HepG2 (cell line): ENCODE data around the gene HSPB3. TPM values are rescaled to one million over a fixed set of nuclear protein-coding genes. Genes with fewer than 3 reads are reported as not detected.

Source experiments
- ATAC-seq: fragments of 200-7000 bp; cut with Tn5 transposase; 3 replicates; pipeline ENCODE4 v1.9.1; 2020; ENCODE audit warnings: mild to moderate bottlenecking, moderate library complexity
- BruUV-seq: library from RNA; stranded (reverse); fragments of 400-500 nt; replicated peaks from 2 replicates; lab custom pipeline; 2021; lab: Mats Ljungman, UMichigan
- CTCF ChIA-PET: fragments of 300-600 bp; formaldehyde crosslinking; extraction: SDS; loops from one replicate; lab custom pipeline; 2021; ENCODE audit warnings: low total read pairs, inconsistent platforms, low intra/inter-chr PET ratio; lab: Yijun Ruan, JAX
- POLR2A ChIA-PET: fragments of 350-600 bp; sonication (Branson Sonifier 250); formaldehyde crosslinking; loops from one replicate; lab custom pipeline; 2020; ENCODE audit warnings: antibody characterized with exemption, inconsistent platforms; lab: Yijun Ruan, JAX
- DNase-seq: peaks from one replicate; pipeline ENCODE4 v3.0.0-alpha.2; 2015; ENCODE audit warnings: low spot score
- FAIRE-seq: peaks from 3 replicates; lab custom pipeline; 2011; peaks lifted over from hg19 to GRCh38; lab: Jason Lieb, UNC
- H2AFZ ChIP-seq: one replicate; pipeline ENCODE4 v1.6.1; 2011; ENCODE audit warnings: low read length, inconsistent platforms
- H3K27ac ChIP-seq: fragments of 300-600 bp; 3 replicates; pipeline ENCODE4 v1.8.0; 2011; ENCODE audit warnings: mixed run types, mild to moderate bottlenecking, mixed read lengths, low read length, inconsistent platforms; ENCODE audit not compliant: insufficient read depth; ENCODE audit errors: extremely low read length
- H3K27me3 ChIP-seq, 2 experiments: fragments of 200-600 bp in 1 of 2; 2 replicates in 1 of 2; 3 replicates in 1 of 2; pipeline versions ENCODE4 v1.6.0 to v1.8.0; 2011; ENCODE audit warnings: low read length in 2 of 2, mild to moderate bottlenecking in 2 of 2, moderate library complexity in 2 of 2, inconsistent platforms in 1 of 2; ENCODE audit not compliant: insufficient read depth in 2 of 2, control insufficient read depth in 1 of 2
- H3K36me3 ChIP-seq, 2 experiments: fragments of 200-600 bp in 1 of 2; replicated peaks in 1 of 2; 2 replicates in 1 of 2; 3 replicates in 1 of 2; pipeline versions ENCODE4 v1.5.1 to v1.8.0; 2011; ENCODE audit warnings: low read length in 2 of 2, inconsistent platforms in 1 of 2; ENCODE audit not compliant: insufficient read depth in 2 of 2, control insufficient read depth in 1 of 2
- H3K4me1 ChIP-seq: 2 replicates; pipeline ENCODE4 v1.5.1; 2012; ENCODE audit warnings: low read length, inconsistent platforms; ENCODE audit not compliant: insufficient read depth
- H3K4me2 ChIP-seq: 2 replicates; pipeline ENCODE4 v1.6.0; 2011; ENCODE audit warnings: low read depth, low read length, inconsistent platforms
- H3K4me3 ChIP-seq, 3 experiments: fragments of 200-600 bp in 1 of 3; sonication (generic), shearing (Covaris generic) in 1 of 3; replicated peaks in 1 of 3; 2 replicates each; pipeline ENCODE4 v1.5.1; 2011 to 2016; ENCODE audit warnings: low read length in 3 of 3, inconsistent platforms in 2 of 3, low read depth in 2 of 3, mild to moderate bottlenecking in 2 of 3, control low read depth in 1 of 3, mixed read lengths in 1 of 3; ENCODE audit not compliant: insufficient read depth in 1 of 3
- H3K79me2 ChIP-seq: one replicate; pipeline ENCODE4 v1.6.1; 2011; ENCODE audit warnings: low read length, inconsistent platforms; ENCODE audit not compliant: insufficient read depth
- H3K9ac ChIP-seq: 2 replicates; pipeline ENCODE4 v1.6.0; 2011; ENCODE audit warnings: mild to moderate bottlenecking, low read depth, low read length, inconsistent platforms; ENCODE audit not compliant: insufficient read depth
- H3K9me3 ChIP-seq: 2 replicates; pipeline ENCODE4 v1.5.1; 2012; ENCODE audit warnings: mild to moderate bottlenecking, low read length
- H4K20me1 ChIP-seq: 2 replicates; pipeline ENCODE4 v1.6.0; 2011; ENCODE audit warnings: inconsistent platforms, mild to moderate bottlenecking, low read length, moderate library complexity; ENCODE audit not compliant: insufficient read depth
- FOXM1 ChIP-seq: sonication (generic); formaldehyde crosslinking; IDR thresholded peaks from 2 replicates; pipeline ENCODE4 v1.5.0; 2020; ENCODE audit warnings: missing genetic modification reagents
- IKZF1 ChIP-seq: fragments of 450-650 bp; IDR thresholded peaks from 2 replicates; pipeline ENCODE4 v1.7.1; 2016
- STAG1 ChIP-seq: sonication (generic); formaldehyde crosslinking; IDR thresholded peaks from 2 replicates; pipeline ENCODE4 v1.4.0; 2020; ENCODE audit warnings: missing genetic modification reagents
- STAT5B ChIP-seq: sonication (generic); formaldehyde crosslinking; IDR thresholded peaks from 2 replicates; pipeline ENCODE4 v1.4.0; 2020; ENCODE audit warnings: missing genetic modification reagents
- ZBTB3 ChIP-seq: sonication (generic); formaldehyde crosslinking; IDR thresholded peaks from 2 replicates; pipeline ENCODE4 v1.4.0; 2020; ENCODE audit warnings: low read depth, mild to moderate bottlenecking, moderate library complexity, missing genetic modification reagents, borderline replicate concordance
- ZNF770 ChIP-seq: sonication (generic); formaldehyde crosslinking; IDR thresholded peaks from 2 replicates; pipeline ENCODE4 v1.5.0; 2020; ENCODE audit warnings: mild to moderate bottlenecking, missing genetic modification reagents
- WGBS: methylation state at CpG from one replicate; pipeline ENCODE4 v1.1.6; 2017; ENCODE audit warnings: low lambda C conversion rate; 5-methylcytosine and 5-hydroxymethylcytosine counted together
- in situ Hi-C: cut with HindIII; loops from 2 replicates; pipeline ENCODE4 v1.10.0; 2017; ENCODE audit warnings: low pct_unique_long_range_greater_than_20kb; ENCODE audit not compliant: extremely low pct_ligation_motif_present
- intact Hi-C: fragments of 100-400 bp; cut with micrococcal nuclease; formaldehyde crosslinking; loops from one replicate; pipeline ENCODE4 v1.10.0; 2022; ENCODE audit not compliant: unreplicated experiment
- polyA plus RNA-seq, 8 experiments: library from polyadenylated mRNA; depleted of rRNA in 3 of 8; stranded (reverse) in 7 of 8; unstranded in 1 of 8; fragments of >200 nt; fragmentation: Illumina TruSeq in 4 of 8; extraction: Trizol in 4 of 8; gene quantifications; 2 replicates each; pipeline versions ENCODE4 v1.2.1 to v1.2.3, GENCODE V29; 2011 to 2016; ENCODE audit warnings: low read depth in 4 of 8, missing spikeins in 1 of 8, mixed read lengths in 1 of 8; ENCODE audit not compliant: insufficient read depth in 1 of 8
- total RNA-seq, 5 experiments: library from RNA; depleted of rRNA; stranded (reverse); fragments of >200 nt; fragmentation: Illumina TruSeq; extraction: Trizol; gene quantifications; 2 replicates each; pipeline ENCODE4 v1.2.3, GENCODE V29; 2016; ENCODE audit warnings: low read depth in 1 of 5
- TF ChIP-seq, protein P1 (sequence below): sonication (generic); formaldehyde crosslinking; IDR thresholded peaks from 2 replicates; pipeline ENCODE4 v1.4.0; 2020; ENCODE audit warnings: mild to moderate bottlenecking, missing genetic modification reagents, borderline replicate concordance
- TF ChIP-seq, protein P2 (sequence below): sonication (generic); formaldehyde crosslinking; IDR thresholded peaks from 2 replicates; pipeline ENCODE4 v1.4.0; 2020; ENCODE audit warnings: missing genetic modification reagents, mild to moderate bottlenecking, borderline replicate concordance
- TF ChIP-seq, protein P3 (sequence below): sonication (generic); formaldehyde crosslinking; IDR thresholded peaks from 2 replicates; pipeline ENCODE4 v1.4.0; 2020; ENCODE audit warnings: mild to moderate bottlenecking, missing genetic modification reagents

The HSPB3 gene
- total and polyA plus RNA-seq, 2 of the 13 experiments (the other 11 are each of a cell fraction or from before 2014, with no cell fraction given) = not detected

- TF ChIP-seq, protein P1, sequence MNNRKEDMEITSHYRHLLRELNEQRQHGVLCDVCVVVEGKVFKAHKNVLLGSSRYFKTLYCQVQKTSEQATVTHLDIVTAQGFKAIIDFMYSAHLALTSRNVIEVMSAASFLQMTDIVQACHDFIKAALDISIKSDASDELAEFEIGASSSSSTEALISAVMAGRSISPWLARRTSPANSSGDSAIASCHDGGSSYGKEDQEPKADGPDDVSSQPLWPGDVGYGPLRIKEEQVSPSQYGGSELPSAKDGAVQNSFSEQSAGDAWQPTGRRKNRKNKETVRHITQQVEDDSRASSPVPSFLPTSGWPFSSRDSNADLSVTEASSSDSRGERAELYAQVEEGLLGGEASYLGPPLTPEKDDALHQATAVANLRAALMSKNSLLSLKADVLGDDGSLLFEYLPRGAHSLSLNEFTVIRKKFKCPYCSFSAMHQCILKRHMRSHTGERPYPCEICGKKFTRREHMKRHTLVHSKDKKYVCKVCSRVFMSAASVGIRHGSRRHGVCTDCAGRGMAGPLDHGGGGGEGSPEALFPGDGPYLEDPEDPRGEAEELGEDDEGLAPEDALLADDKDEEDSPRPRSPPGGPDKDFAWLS (CRISPR knock-in tag) = no peak
- no peak for TF ChIP-seq ZBTB3 (CRISPR knock-in tag)
- no peak for TF ChIP-seq STAT5B (CRISPR knock-in tag)
Observed at GRCh38 chr5:54462281-54462680, 6.8 kb downstream of the HSPB3 start (continued).

GRCh38 chr5:54463713-54464112 is 8.2 kb downstream of the HSPB3 start:
- Histone ChIP-seq H3K4me3 (no peak overlapping the region), H3K27me3 (peaks cover 0 to 3% of the 10 kb centered on the region in 2 experiments; a peak in 2 of 5 replicates), H3K27ac (no peak overlapping the region)
- in situ Hi-C loops = no loop called here
- ATAC-seq = no peak
- TF ChIP-seq, protein P2, sequence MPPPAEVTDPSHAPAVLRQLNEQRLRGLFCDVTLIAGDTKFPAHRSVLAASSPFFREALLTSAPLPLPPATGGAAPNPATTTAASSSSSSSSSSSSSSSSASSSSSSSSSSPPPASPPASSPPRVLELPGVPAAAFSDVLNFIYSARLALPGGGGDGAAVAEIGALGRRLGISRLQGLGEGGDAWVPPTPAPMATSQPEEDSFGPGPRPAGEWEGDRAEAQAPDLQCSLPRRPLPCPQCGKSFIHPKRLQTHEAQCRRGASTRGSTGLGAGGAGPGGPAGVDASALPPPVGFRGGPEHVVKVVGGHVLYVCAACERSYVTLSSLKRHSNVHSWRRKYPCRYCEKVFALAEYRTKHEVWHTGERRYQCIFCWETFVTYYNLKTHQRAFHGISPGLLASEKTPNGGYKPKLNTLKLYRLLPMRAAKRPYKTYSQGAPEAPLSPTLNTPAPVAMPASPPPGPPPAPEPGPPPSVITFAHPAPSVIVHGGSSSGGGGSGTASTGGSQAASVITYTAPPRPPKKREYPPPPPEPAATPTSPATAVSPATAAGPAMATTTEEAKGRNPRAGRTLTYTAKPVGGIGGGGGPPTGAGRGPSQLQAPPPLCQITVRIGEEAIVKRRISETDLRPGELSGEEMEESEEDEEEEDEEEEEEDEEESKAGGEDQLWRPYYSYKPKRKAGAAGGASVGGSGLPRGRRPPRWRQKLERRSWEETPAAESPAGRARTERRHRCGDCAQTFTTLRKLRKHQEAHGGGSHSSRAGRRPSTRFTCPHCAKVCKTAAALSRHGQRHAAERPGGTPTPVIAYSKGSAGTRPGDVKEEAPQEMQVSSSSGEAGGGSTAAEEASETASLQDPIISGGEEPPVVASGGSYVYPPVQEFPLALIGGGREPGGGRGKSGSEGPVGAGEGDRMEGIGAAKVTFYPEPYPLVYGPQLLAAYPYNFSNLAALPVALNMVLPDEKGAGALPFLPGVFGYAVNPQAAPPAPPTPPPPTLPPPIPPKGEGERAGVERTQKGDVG (CRISPR knock-in tag) = no peak
- TF ChIP-seq IKZF1 = no peak
- no peak for TF ChIP-seq STAG1 (CRISPR knock-in tag)
- TF ChIP-seq FOXM1 (CRISPR knock-in tag) = no peak
- no peak for TF ChIP-seq ZNF770 (CRISPR knock-in tag)
- TF ChIP-seq, protein P3, sequence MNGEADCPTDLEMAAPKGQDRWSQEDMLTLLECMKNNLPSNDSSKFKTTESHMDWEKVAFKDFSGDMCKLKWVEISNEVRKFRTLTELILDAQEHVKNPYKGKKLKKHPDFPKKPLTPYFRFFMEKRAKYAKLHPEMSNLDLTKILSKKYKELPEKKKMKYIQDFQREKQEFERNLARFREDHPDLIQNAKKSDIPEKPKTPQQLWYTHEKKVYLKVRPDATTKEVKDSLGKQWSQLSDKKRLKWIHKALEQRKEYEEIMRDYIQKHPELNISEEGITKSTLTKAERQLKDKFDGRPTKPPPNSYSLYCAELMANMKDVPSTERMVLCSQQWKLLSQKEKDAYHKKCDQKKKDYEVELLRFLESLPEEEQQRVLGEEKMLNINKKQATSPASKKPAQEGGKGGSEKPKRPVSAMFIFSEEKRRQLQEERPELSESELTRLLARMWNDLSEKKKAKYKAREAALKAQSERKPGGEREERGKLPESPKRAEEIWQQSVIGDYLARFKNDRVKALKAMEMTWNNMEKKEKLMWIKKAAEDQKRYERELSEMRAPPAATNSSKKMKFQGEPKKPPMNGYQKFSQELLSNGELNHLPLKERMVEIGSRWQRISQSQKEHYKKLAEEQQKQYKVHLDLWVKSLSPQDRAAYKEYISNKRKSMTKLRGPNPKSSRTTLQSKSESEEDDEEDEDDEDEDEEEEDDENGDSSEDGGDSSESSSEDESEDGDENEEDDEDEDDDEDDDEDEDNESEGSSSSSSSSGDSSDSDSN (CRISPR knock-in tag) = no peak
- TF ChIP-seq, all 625 proteins: peak for 0
- Histone ChIP-seq H3K9ac (no peak overlapping the region), H2AFZ (no peak overlapping the region), H4K20me1 (no peaks in the 10 kb centered on the region), H3K9me3 (no peaks in the 10 kb centered on the region), H3K36me3 (no peaks in the 10 kb centered on the region), H3K79me2 (no peaks in the 10 kb centered on the region), H3K4me1 (no peaks in the 10 kb centered on the region), H3K4me2 (no peak overlapping the region)
- no TSS peak for BruUV-seq
- no peak for DNase-seq
- WGBS = 2% methylated on average over 4 of the region's 4 CpGs
- no peak for FAIRE-seq
- ChIA-PET CTCF (no interaction called here), POLR2A (no interaction called here)
- intact Hi-C loops = no loop called here
